ENCODE results near the gene CNKSR3.

CNKSR3 gene

GRCh38 chr6:154377726-154378125 is 132.8 kb downstream of the CNKSR3 start:
- no peak for DNase-seq

- DNase-seq: no peak
Measured at GRCh38 chr6:154373971-154374370, 136.5 kb downstream of the CNKSR3 start.

DNA sequence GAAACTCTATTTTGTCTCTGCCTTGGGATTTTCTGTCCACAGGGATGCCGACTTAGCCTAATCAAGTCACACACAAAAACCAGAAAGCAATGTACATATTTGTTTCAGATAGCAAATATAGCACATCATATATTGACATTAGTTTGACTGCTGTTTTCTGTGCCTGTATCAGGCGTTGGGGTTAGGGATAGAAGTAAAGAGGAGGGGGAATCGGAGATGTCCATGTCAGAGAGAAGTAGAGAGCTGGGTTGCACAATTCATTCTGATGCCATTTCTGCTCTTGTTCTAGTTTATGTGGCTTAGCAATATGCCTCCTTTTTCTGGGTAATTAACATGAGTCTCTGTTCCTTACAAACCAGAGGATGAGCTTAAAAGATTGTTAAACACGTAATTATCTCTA is 139.2 kb downstream of the CNKSR3 start:
- peak in 1 of 3 experiments; percentile 45 for DNase-seq

DNA sequence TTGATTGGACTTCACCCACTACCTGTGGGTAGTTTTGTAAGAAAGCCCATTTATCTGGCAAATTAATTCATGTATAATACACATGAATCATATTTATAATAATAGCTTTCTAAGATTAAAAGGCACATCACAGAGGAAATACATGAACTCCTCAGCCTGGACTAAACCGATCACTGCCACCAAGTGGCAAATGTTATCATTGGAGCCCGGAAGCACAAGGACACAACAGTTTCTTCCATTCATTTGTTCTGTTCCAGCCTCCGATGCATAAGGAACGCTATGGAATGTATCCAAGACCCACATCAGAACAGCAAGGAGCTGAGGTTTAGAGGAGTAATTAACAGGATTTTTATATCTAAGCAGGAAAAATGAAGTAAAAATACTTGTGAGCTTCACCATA is 139.9 kb downstream of the CNKSR3 start:
- DNase-seq: peak in 2 of 3 experiments; percentile 18 to 57

DNA sequence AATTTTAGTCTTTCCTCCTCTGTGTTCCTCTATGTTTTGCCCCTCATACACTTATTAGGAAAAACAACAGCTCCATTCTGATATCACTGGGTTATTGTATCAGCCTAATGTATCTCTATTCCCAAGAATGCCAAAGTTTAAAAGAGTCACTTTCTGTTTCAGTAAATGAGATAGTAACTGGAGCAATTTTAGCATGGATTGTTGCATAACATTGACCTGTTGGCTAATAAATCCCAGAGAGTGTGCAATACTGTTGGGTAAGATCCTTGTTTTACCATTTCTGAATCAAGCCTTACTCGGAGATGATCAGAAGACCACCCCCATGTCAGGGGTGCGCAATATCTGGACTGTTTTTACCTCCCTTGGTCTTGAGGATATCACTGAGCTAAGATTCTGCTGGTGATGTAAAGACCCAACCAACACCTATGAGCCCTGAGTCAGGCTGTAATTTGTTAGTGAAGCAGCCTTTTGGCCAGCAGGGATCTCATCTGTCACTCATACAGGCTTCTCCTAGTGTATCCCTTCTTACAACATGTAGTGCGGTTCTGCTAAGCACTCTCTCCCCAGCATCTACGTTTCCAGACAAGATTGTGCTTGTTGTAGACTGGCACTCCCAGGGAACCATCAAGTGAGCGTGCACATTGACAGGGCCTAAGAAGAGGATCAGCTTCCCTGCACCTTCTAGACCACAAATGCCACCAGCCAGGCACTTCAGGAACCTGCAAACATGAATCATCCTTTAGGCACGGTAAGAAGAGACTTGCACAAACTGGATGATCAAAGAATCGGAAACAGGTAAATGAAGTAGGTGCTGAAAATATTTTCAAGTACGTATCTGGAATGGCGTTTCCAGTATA is 142.4 kb downstream of the CNKSR3 start:
- peak in 1 of 3 experiments; percentile 13 for DNase-seq

- DNase-seq: no peak
Measured at GRCh38 chr6:154367336-154367735, 143.1 kb downstream of the CNKSR3 start.

DNA sequence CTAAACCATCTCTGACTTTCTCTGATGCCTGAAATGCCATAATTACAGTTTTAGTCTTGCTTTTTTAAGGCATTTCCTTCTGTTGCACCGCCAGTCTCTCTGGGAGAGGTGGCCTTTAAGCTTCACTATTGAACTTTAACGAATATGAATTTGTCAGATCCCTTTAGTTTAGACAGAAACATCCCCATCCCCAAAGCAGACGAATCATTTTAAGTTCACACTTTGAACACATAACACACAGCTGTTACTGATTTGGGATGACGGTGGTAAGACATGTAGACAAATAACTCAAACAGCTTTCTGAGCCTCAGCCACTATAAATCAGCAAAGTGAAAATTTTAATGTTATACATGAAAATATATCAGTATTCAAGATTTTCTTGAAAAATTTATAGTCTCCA is 146.7 kb downstream of the CNKSR3 start:
- DNase-seq: no peak

DNA sequence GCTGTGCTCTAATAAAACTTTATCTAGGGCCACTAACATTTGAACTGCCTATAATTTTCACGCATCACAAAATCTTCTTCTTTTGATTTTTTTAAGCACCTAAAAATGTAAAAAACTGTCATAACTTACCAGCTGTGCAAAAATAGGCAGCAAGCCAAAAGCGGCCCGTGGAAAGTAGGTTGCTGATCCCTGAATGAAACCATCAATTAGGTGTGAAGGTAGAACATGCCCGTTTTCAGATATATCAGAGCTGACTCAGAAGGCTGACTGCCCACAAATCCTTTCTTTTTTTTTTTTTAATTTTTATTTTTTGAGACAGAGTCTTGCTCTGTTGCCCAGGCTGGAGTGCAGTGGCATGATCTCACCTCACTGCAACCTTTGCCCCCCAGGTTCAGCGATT is 149.0 kb downstream of the CNKSR3 start:
- no peak for DNase-seq

DNA sequence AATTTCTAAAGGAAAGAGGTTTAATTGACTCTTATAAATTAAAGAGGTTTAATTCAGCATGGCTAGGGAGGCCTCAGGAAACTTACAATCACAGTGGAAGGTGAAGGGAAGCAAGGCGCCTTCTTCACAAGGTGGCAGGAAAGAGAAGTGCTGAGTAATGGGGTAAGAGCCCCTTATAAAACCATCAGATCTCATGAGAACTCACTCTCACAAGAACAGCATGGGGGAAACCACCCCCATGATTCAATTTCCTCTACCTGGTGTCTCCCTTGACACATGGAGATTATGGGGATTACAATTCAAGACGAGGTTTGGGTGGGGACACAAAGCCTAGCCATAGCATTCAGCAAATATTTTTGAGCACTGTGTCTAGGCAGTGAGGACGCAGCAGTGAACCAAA is 150.0 kb downstream of the CNKSR3 start:
- DNase-seq: no peak

DNA sequence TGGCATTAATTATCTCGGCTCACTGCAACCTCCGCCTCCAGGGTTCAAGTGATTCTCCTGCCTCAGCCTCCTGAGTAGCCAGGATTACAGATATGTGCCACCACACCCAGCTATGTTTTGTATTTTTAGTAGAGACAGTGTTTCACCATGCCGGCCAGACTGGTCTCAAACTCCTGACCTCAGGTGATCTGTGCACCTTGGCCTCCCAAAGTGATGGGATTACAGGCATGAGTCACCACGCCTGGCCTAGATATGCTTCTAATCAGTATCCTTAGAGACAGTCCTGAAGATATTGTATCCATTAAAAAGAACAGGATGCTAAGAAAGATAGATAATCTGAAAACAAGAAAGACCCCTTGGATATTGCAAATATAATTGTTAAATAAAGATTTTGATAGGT is 150.8 kb downstream of the CNKSR3 start:
- DNase-seq: no peak

- no peak for DNase-seq
Measured at GRCh38 chr6:154359161-154359574, 151.3 kb downstream of the CNKSR3 start.

- DNase-seq: no peak
Measured at GRCh38 chr6:154358019-154358545, 152.4 kb downstream of the CNKSR3 start.

DNA sequence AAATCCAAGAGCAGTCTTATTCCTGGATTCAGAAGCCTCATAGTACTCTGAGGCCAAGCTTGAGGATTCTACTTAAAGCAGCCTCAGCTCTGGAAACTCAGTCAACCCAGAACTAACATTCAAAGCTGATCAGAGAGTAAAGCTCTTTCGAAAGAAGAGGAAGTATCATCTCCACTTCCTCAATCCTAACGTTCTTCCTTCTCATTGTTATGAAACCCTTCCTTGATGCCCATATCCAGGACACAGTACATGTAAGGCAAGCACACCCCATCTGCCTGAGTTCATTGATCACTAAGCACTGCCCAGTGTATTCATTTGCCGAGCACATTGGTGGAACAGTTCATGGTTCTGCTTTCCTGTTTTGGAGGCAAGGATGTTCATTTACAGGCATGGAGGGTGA is 153.8 kb downstream of the CNKSR3 start, which contains the start of gene IPCEF1:
Gene IPCEF1 (minus strand): TSS at position 114 of the 400 bp plus-strand sequence. CDS start 90,856 bp downstream, outside the sequence.
- no peak for DNase-seq

GRCh38 chr6:154356113-154356512 is 154.4 kb downstream of the CNKSR3 start:
- DNase-seq: no peak

GRCh38 chr6:154354265-154354777 is 156.2 kb downstream of the CNKSR3 start:
- DNase-seq: no peak

- no peak for DNase-seq
Measured at GRCh38 chr6:154353626-154354025, 156.9 kb downstream of the CNKSR3 start.

DNA sequence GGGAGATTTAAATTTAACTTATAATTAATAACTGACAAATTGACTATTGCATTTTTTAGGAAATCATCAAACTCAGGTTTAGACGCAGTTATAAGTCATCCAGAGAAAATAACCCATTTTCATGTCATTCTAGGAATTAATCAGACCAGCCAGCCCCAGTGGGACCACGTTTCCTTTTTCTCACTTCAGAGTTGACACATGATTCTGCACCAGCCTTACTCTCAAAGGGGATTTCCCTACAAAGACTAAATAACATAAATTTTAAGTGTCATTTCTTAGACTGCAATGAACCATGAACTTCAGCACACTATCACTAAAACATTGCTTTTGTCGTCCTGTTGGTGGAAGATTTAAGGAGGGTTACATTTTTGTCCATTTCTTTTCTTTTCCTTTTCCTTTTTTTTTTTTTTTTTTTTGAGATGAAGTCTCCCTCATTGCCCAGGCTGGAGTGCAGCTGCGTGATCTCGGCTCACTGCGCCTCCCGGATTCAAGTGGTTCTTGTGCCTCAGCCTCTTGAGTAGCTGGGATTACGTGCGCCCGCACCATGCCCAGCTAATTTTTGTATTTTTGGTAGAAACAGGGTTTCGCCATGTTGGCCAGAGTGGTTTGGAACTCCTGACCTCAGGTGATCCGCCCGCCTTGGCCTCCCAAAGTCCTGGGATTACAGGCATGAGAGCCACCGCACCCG is 157.4 kb downstream of the CNKSR3 start:
- peak in 1 of 3 experiments; percentile 8 for DNase-seq

- no peak for DNase-seq
Measured at GRCh38 chr6:154350293-154350692, 160.2 kb downstream of the CNKSR3 start.

GRCh38 chr6:154347981-154348380 is 162.5 kb downstream of the CNKSR3 start:
- no peak for DNase-seq

DNA sequence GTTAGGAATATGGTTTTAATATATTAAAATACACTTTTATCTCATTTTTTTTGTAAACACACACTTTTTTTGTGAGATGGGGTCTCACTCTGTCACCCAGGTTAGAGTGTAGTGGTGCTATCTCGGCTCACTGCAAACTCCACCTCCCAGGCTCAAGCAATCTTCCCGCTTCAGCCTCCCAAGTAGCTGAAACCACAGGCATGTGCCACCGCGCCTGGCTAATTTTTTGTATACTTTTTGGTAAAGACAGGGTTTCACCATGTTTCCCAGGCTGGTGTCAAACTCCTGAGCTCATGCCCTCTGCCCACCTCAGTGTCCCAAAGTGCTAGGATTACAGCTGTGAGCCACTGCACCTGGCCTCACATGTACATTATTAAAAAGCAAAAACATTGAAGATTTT is 164.7 kb downstream of the CNKSR3 start:
- no peak for DNase-seq

- DNase-seq: no peak
Measured at GRCh38 chr6:154343473-154344308, 166.8 kb downstream of the CNKSR3 start.

DNA sequence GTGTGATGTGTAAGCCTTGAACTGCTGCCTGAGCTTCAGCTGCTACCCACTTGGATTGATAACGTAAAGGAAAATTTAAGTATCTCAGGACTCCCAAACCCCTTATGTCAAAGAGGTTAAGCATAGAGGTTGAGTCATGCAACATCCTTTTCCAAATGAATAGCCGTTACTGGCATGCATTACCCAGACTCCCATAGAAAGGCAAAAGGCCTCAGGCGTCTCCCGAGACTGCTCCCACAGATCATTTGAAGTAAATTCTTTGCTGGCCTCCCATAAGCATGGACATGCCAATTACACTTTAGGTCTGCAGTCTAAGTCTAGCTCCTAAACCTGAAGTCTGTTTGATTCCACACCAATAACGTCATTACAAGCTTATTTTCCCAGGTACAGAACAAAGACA is 168.6 kb downstream of the CNKSR3 start:
- DNase-seq: no peak

GRCh38 chr6:154341336-154341735 is 169.1 kb downstream of the CNKSR3 start:
- DNase-seq: no peak

Data from NCI-H1417 (cell line).